GM23338 (cell line): Measurements from ENCODE around the gene CBX8. TPM values are rescaled to one million over a fixed set of nuclear protein-coding genes. Genes with fewer than 3 reads are reported as not detected.

ENCODE experiments used
- ATAC-seq: fragments of 200-7000 bp; cut with Tn5 transposase; 3 replicates; pipeline ENCODE4 v1.9.1; 2020
- DNase-seq: peaks from one replicate; pipeline ENCODE4 v3.0.0-alpha.2; 2015; ENCODE audit warnings: low spot score
- H2AFZ ChIP-seq: fragments of 200-600 bp; sonication (generic); 2 replicates; pipeline ENCODE4 v1.8.0; 2016; ENCODE audit warnings: antibody characterized with exemption, mild to moderate bottlenecking, moderate library complexity
- H3F3A ChIP-seq: fragments of 200-600 bp; sonication (generic); replicated peaks from 2 replicates; pipeline ENCODE4 v1.8.0; 2017; ENCODE audit warnings: antibody characterized with exemption, mixed run types, low read depth
- H3K27ac ChIP-seq: fragments of 200-600 bp; sonication (generic); 2 replicates; pipeline ENCODE4 v1.6.1; 2016; ENCODE audit warnings: low read depth
- H3K27me3 ChIP-seq: fragments of 200-600 bp; sonication (generic); 2 replicates; pipeline ENCODE4 v1.8.0; 2016; ENCODE audit warnings: mild to moderate bottlenecking, mixed run types, moderate library complexity; ENCODE audit not compliant: insufficient read depth
- H3K36me3 ChIP-seq: fragments of 200-600 bp; sonication (generic); 2 replicates; pipeline ENCODE4 v1.8.0; 2016; ENCODE audit warnings: mild to moderate bottlenecking; ENCODE audit not compliant: insufficient read depth
- H3K4me1 ChIP-seq: fragments of 200-600 bp; sonication (generic); 2 replicates; pipeline ENCODE4 v1.8.0; 2016; ENCODE audit warnings: mild to moderate bottlenecking, moderate library complexity; ENCODE audit not compliant: insufficient read depth
- H3K4me2 ChIP-seq: fragments of 200-600 bp; sonication (generic); 2 replicates; pipeline ENCODE4 v1.7.1; 2017; ENCODE audit warnings: mixed run types
- H3K4me3 ChIP-seq: fragments of 200-600 bp; sonication (generic); 2 replicates; pipeline ENCODE4 v1.6.1; 2016; ENCODE audit warnings: mixed run types
- H3K79me2 ChIP-seq: fragments of 200-600 bp; sonication (generic); replicated peaks from 2 replicates; pipeline ENCODE4 v1.8.0; 2017; ENCODE audit warnings: mild to moderate bottlenecking; ENCODE audit not compliant: insufficient read depth
- H3K9me2 ChIP-seq: fragments of 200-600 bp; sonication (generic); 2 replicates; pipeline ENCODE4 v1.8.0; 2017; ENCODE audit not compliant: insufficient read depth
- H4K20me1 ChIP-seq: fragments of 200-600 bp; sonication (generic); replicated peaks from 2 replicates; pipeline ENCODE4 v1.8.0; 2017; ENCODE audit warnings: mild to moderate bottlenecking; ENCODE audit not compliant: insufficient read depth
- H3K27ac Mint-ChIP-seq: 2 replicates; pipeline ENCODE4 v1.8.0; 2020; ENCODE audit warnings: inconsistent platforms, mild to moderate bottlenecking, moderate library complexity, mixed read lengths
- H3K27me3 Mint-ChIP-seq: 3 replicates; pipeline ENCODE4 v1.8.0; 2022; ENCODE audit warnings: low read depth, mild to moderate bottlenecking, moderate library complexity, mixed read lengths, inconsistent platforms; ENCODE audit not compliant: insufficient read depth, poor library complexity
- H3K36me3 Mint-ChIP-seq: 3 replicates; pipeline ENCODE4 v1.8.0; 2021; ENCODE audit warnings: low read depth, mild to moderate bottlenecking, inconsistent platforms, moderate library complexity, mixed read lengths
- H3K4me1 Mint-ChIP-seq: 3 replicates; pipeline ENCODE4 v1.8.0; 2020; ENCODE audit warnings: mild to moderate bottlenecking, inconsistent platforms, mixed read lengths
- H3K4me3 Mint-ChIP-seq: 3 replicates; pipeline ENCODE4 v1.8.0; 2021; ENCODE audit warnings: moderate library complexity, mild to moderate bottlenecking, inconsistent platforms, mixed read lengths
- H3K9me3 Mint-ChIP-seq: 3 replicates; pipeline ENCODE4 v1.8.0; 2020; ENCODE audit warnings: moderate library complexity, mild to moderate bottlenecking, inconsistent platforms, mixed read lengths
- CREB1 ChIP-seq: fragments of 250-450 bp; sonication (Bioruptor Pico); IDR thresholded peaks from 2 replicates; pipeline ENCODE4 v1.5.0; 2020; ENCODE audit warnings: low read depth, mild to moderate bottlenecking, moderate library complexity
- CTCF ChIP-seq, 2 experiments: fragments of 200-600 bp in 1 of 2; sonication (generic) in 1 of 2; conservative IDR thresholded peaks; 2 replicates each; pipeline versions ENCODE4 v1.5.1 to v1.6.1; 2016 to 2017; ENCODE audit warnings: antibody characterized with exemption in 2 of 2, low read depth in 2 of 2, mild to moderate bottlenecking in 2 of 2, moderate library complexity in 1 of 2
- ETS1 ChIP-seq: IDR thresholded peaks from 2 replicates; pipeline ENCODE4 v1.6.1; 2016; ENCODE audit warnings: antibody characterized with exemption
- EZH2 ChIP-seq: fragments of 200-600 bp; sonication (generic); IDR thresholded peaks from one replicate; pipeline ENCODE4 v1.8.0; 2017; ENCODE audit warnings: antibody characterized with exemption, mild to moderate bottlenecking, low read depth; ENCODE audit not compliant: unreplicated experiment
- EZH2phosphoT487 ChIP-seq: fragments of 200-600 bp; sonication (generic); IDR thresholded peaks from one replicate; pipeline ENCODE4 v1.8.1; 2018; ENCODE audit warnings: antibody characterized with exemption; ENCODE audit not compliant: unreplicated experiment
- JUNB ChIP-seq: IDR thresholded peaks from one replicate; pipeline ENCODE4 v1.6.1; 2016; ENCODE audit warnings: antibody characterized with exemption; ENCODE audit not compliant: unreplicated experiment
- NANOG ChIP-seq: IDR thresholded peaks from 2 replicates; pipeline ENCODE4 v1.6.1; 2016; ENCODE audit warnings: antibody characterized with exemption, borderline replicate concordance
- POLR2AphosphoS5 ChIP-seq: IDR thresholded peaks from 2 replicates; pipeline ENCODE4 v1.6.1; 2016; ENCODE audit warnings: antibody characterized with exemption, low read depth
- ZNF114 ChIP-seq: fragments of 250-450 bp; sonication (Bioruptor Pico); IDR thresholded peaks from 2 replicates; pipeline ENCODE4 v1.5.0; 2020; ENCODE audit warnings: mild to moderate bottlenecking, moderate library complexity
- ZNF331 ChIP-seq: fragments of 250-450 bp; sonication (Bioruptor Pico); IDR thresholded peaks from 2 replicates; pipeline ENCODE4 v1.5.0; 2020; ENCODE audit warnings: low read depth, mild to moderate bottlenecking, moderate library complexity
- ZNF462 ChIP-seq: fragments of 250-450 bp; sonication (Bioruptor Pico); IDR thresholded peaks from 2 replicates; pipeline ENCODE4 v1.5.0; 2020; ENCODE audit warnings: mild to moderate bottlenecking, moderate library complexity
- polyA plus RNA-seq: library from polyadenylated mRNA; unstranded; fragments of >200 nt; fragmentation: Nextera tagmentation; extraction: Ambion mirVana; gene quantifications from 2 replicates; pipeline ENCODE4 v1.2.1, GENCODE V29; 2016
- total RNA-seq: library from RNA; depleted of rRNA; stranded (reverse); fragments of >200 nt; shearing (Covaris generic); gene quantifications from 2 replicates; pipeline ENCODE4 v1.2.3, GENCODE V29; 2014

CBX8 gene
- total and polyA plus RNA-seq, 2 experiments from 2014 or later = 1.0 to 1.3 TPM

- no peak for TF ChIP-seq ZNF462 (CRISPR knock-in tag)
- no peak for TF ChIP-seq EZH2
- no peak for TF ChIP-seq EZH2phosphoT487
- no peak for TF ChIP-seq POLR2AphosphoS5
These were observed 27.0 kb downstream of the CBX8 start (continued) for GRCh38 chr17:79769570-79770506.

- Histone ChIP-seq H3K4me2 (no peak overlapping the region), H3K27me3 (no peaks in the 10 kb centered on the region), H3K4me1 (no peaks in the 10 kb centered on the region), H3K27ac (no peak overlapping the region), H3F3A (no peaks in the 10 kb centered on the region), H2AFZ (no peak overlapping the region), H4K20me1 (no peaks in the 10 kb centered on the region), H3K36me3 (no peaks in the 10 kb centered on the region), H3K9me2 (no peaks in the 10 kb centered on the region), H3K79me2 (no peaks in the 10 kb centered on the region), H3K4me3 (no peak overlapping the region)
- Mint-ChIP-seq H3K4me3 (no peak overlapping the region), H3K9me3 (no peaks in the 10 kb centered on the region; the same call in 2 of the 3 replicates), H3K27ac (no peak overlapping the region), H3K36me3 (no peaks in the 10 kb centered on the region), H3K4me1 (no peaks in the 10 kb centered on the region), H3K27me3 (peaks cover 7% of the 10 kb centered on the region)
- ATAC-seq (no peak), DNase-seq (no peak)
- TF ChIP-seq CTCF (conservative IDR thresholded peaks at IDR 0.05; ENCODE audit: low read depth in 2 of 2) = no peak
- TF ChIP-seq ZNF331 (CRISPR knock-in tag) = no peak
- TF ChIP-seq JUNB = no peak
- no peak for TF ChIP-seq ETS1
- no peak for TF ChIP-seq EZH2phosphoT487
- no peak for TF ChIP-seq POLR2AphosphoS5
- no peak for TF ChIP-seq EZH2
- no peak for TF ChIP-seq CREB1 (CRISPR knock-in tag)
- TF ChIP-seq NANOG = no peak
- TF ChIP-seq ZNF114 = no peak
These were observed 31.2 kb downstream of the CBX8 start for GRCh38 chr17:79765708-79766107.
